SH-SY5Y (cell line): ENCODE data around the gene PKDREJ.

Experiments used
- GATA2 ChIP-seq: IDR thresholded peaks from 2 replicates; pipeline ENCODE4 v1.6.1; 2011; ENCODE audit warnings: mild to moderate bottlenecking, low read depth, low read length
- GATA3 ChIP-seq: IDR thresholded peaks from 2 replicates; pipeline ENCODE4 v1.6.1; 2011; ENCODE audit warnings: low read depth, mild to moderate bottlenecking, low read length, moderate library complexity

DNA sequence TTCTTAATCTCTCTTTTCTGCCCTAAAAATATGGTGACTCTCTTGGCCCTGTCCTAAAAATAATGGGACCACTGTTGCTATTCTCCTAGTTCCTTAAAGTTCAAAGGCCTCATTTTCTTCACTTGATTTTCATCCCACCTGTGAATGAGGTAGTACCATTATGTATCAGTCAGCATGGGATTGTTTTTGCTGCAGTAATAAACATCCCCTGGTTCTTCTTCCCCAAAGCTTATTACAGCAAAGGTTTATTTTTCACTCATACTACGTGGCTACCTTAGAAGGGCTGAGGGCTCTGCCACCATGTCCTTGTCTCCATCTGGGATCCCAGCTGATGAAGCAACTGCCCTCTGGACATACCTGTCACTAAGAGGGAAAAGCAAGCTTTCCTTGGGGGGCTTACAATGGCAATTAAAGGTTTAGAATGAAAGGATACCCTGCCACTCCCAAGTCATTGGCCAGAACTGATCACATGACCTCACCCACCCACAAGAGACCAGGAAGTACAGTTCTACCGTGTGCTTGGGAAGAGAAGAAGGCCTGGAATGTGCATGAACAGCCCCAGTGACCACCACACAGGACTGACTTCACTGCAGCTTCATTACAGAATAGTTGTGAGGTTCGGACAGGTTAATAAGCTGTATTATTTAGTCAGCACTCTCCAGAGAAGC, 12.4 kb upstream of the PKDREJ start:
- no peak for TF ChIP-seq GATA2
- no peak for TF ChIP-seq GATA3
